M059J (cell line): Measurements from ENCODE around the gene KAT6B. TPM values are rescaled to one million over a fixed set of nuclear protein-coding genes. Genes with fewer than 3 reads are reported as not detected.
"Not testable (repeated sequence)": the region's sequence is repeated elsewhere in the genome, so short reads cannot be mapped to it uniquely, and the experiment has no call there.

Experiments used
- DNase-seq: peaks from one replicate; pipeline ENCODE4 v3.0.0-alpha.2; 2012; ENCODE audit warnings: low read depth
- total RNA-seq: library from RNA; depleted of rRNA; stranded (reverse); fragments of >200 nt; shearing (Covaris generic); gene quantifications from 2 replicates; pipeline ENCODE4 v1.2.3, GENCODE V29; 2014; rRNA removed

Gene KAT6B
- total RNA-seq: 5.1 and 5.8 TPM in 2 replicates

- DNase-seq: peak; percentile 100
Observed at GRCh38 chr10:74826142-74827044, at the start of gene KAT6B. KAT6B (plus strand) TSS chr10:74826600; CDS start chr10:74842858, 16,258 bp downstream.

- no peak for DNase-seq
Observed at GRCh38 chr10:74778436-74779094, 47.8 kb upstream of the KAT6B start.

GRCh38 chr10:74781870-74782269 lies 44.5 kb upstream of the KAT6B start:
- DNase-seq: not testable (repeated sequence)

- no peak for DNase-seq
Observed at GRCh38 chr10:74784462-74784861, 41.9 kb upstream of the KAT6B start.

- no peak for DNase-seq
Observed at GRCh38 chr10:74786126-74786525, 40.3 kb upstream of the KAT6B start.

GRCh38 chr10:74787457-74787856 lies 38.9 kb upstream of the KAT6B start:
- DNase-seq: no peak

GRCh38 chr10:74791979-74792378 lies 34.4 kb upstream of the KAT6B start:
- peak; percentile 12 for DNase-seq

GRCh38 chr10:74792726-74793125 lies 33.7 kb upstream of the KAT6B start:
- DNase-seq: no peak

- DNase-seq: not testable (repeated sequence)
Observed at GRCh38 chr10:74793240-74793639, 33.2 kb upstream of the KAT6B start.

- no peak for DNase-seq
Observed at GRCh38 chr10:74794531-74794930, 31.9 kb upstream of the KAT6B start.

- DNase-seq: no peak
Observed at GRCh38 chr10:74797550-74797949, 28.9 kb upstream of the KAT6B start.

GRCh38 chr10:74799721-74800221 lies 26.6 kb upstream of the KAT6B start:
- peak; percentile 92 for DNase-seq

GRCh38 chr10:74801447-74801846 lies 25.0 kb upstream of the KAT6B start:
- DNase-seq: no peak

- no peak for DNase-seq
Observed at GRCh38 chr10:74808501-74808900, 17.9 kb upstream of the KAT6B start.

- no peak for DNase-seq
Observed at GRCh38 chr10:74810087-74810486, 16.3 kb upstream of the KAT6B start.

- DNase-seq: no peak
Observed at GRCh38 chr10:74813381-74814259, 12.8 kb upstream of the KAT6B start.

GRCh38 chr10:74814797-74815196 lies 11.6 kb upstream of the KAT6B start:
- no peak for DNase-seq

GRCh38 chr10:74816824-74817498 lies 9.4 kb upstream of the KAT6B start:
- no peak for DNase-seq

GRCh38 chr10:74821501-74821900 lies 4.9 kb upstream of the KAT6B start:
- DNase-seq: no peak

- no peak for DNase-seq
Observed at GRCh38 chr10:74822101-74822500, 4.3 kb upstream of the KAT6B start.

GRCh38 chr10:74822521-74823089 lies 3.8 kb upstream of the KAT6B start:
- DNase-seq: peak; percentile 66
